Inflammatory macrophage treated with lipopolysaccharide for 4 hours (primary cell): Measurements from ENCODE around the gene ARHGAP18.
"Not testable (repeated sequence)": the region's sequence is repeated elsewhere in the genome, so short reads cannot be mapped to it uniquely, and the experiment has no call there.

Source experiments
- DNase-seq: peaks from one replicate; pipeline ENCODE4 v3.0.0-alpha.2; 2020

ARHGAP18 gene

GRCh38 chr6:129575378-129576118 lies 134.4 kb downstream of the ARHGAP18 start:
- DNase-seq = peak; percentile 70

- DNase-seq = not testable (repeated sequence)
These were observed 135.4 kb downstream of the ARHGAP18 start for GRCh38 chr6:129574605-129575004.

GRCh38 chr6:129570929-129571328 lies 139.0 kb downstream of the ARHGAP18 start:
- not testable (repeated sequence) for DNase-seq

GRCh38 chr6:129568015-129568414 lies 142.0 kb downstream of the ARHGAP18 start:
- no peak for DNase-seq

- peak; percentile 38 for DNase-seq
These were observed 142.6 kb downstream of the ARHGAP18 start for GRCh38 chr6:129567374-129567773.

GRCh38 chr6:129565811-129566210 lies 144.2 kb downstream of the ARHGAP18 start:
- DNase-seq = no peak

GRCh38 chr6:129565366-129565765 lies 144.6 kb downstream of the ARHGAP18 start:
- no peak for DNase-seq

- no peak for DNase-seq
These were observed 151.7 kb downstream of the ARHGAP18 start for GRCh38 chr6:129558248-129558647.

GRCh38 chr6:129555206-129555832 lies 154.7 kb downstream of the ARHGAP18 start:
- no peak for DNase-seq

GRCh38 chr6:129552413-129552812 lies 157.6 kb downstream of the ARHGAP18 start:
- no peak for DNase-seq

- DNase-seq = no peak
These were observed 158.5 kb downstream of the ARHGAP18 start for GRCh38 chr6:129551486-129551885.

- DNase-seq = no peak
These were observed 163.3 kb downstream of the ARHGAP18 start for GRCh38 chr6:129546702-129547101.

GRCh38 chr6:129544892-129545612 lies 164.9 kb downstream of the ARHGAP18 start:
- no peak for DNase-seq

- no peak for DNase-seq
These were observed 166.0 kb downstream of the ARHGAP18 start for GRCh38 chr6:129543981-129544380.

- DNase-seq = no peak
These were observed 167.3 kb downstream of the ARHGAP18 start for GRCh38 chr6:129542705-129543104.

- DNase-seq = no peak
These were observed 170.9 kb downstream of the ARHGAP18 start for GRCh38 chr6:129539032-129539431.

GRCh38 chr6:129536271-129536670 lies 173.7 kb downstream of the ARHGAP18 start:
- DNase-seq = no peak

GRCh38 chr6:129534926-129535325 lies 175.1 kb downstream of the ARHGAP18 start:
- no peak for DNase-seq
